GM12873 (cell line): ENCODE results near the gene MT1H.

Experiments
- CTCF ChIP-seq: IDR thresholded peaks from 2 replicates; pipeline ENCODE4 v1.5.1; 2012; ENCODE audit warnings: low read depth, mild to moderate bottlenecking, moderate library complexity, low read length, control low read depth; ENCODE audit not compliant: insufficient read depth; ENCODE audit errors: missing control alignments

MT1H gene

GRCh38 chr16:56662357-56663354 is 7.0 kb upstream of the MT1H start:
- no peak for TF ChIP-seq CTCF

- TF ChIP-seq CTCF, result no peak
Observed at GRCh38 chr16:56664506-56664905, 5.1 kb upstream of the MT1H start.

- no peak for TF ChIP-seq CTCF
Observed at GRCh38 chr16:56667581-56668571, 1.7 kb upstream of the MT1H start, which contains the start of gene MT1G. TSS of gene MT1G (minus strand) at chr16:56668065. CDS start at chr16:56667993, 72 bp downstream.

- TF ChIP-seq CTCF, result no peak
Observed at GRCh38 chr16:56669840-56670619, 416 bp downstream of the MT1H start.

GRCh38 chr16:56670620-56670934 is 963 bp downstream of the MT1H start:
- no peak for TF ChIP-seq CTCF

GRCh38 chr16:56672761-56673536 is 3.3 kb downstream of the MT1H start:
- TF ChIP-seq CTCF, result no peak
